HEK293 (cell line): ENCODE data around the gene PSMD12.

Source experiments
- CTCF ChIP-seq: fragments of 450-650 bp; formaldehyde crosslinking; IDR thresholded peaks from 2 replicates; pipeline ENCODE4 v1.5.1; 2016; ENCODE audit warnings: missing biosample characterization, missing genetic modification characterization
- SP7 ChIP-seq: fragments of 450-650 bp; formaldehyde crosslinking; IDR thresholded peaks from 2 replicates; pipeline ENCODE4 v1.5.1; 2016; ENCODE audit warnings: missing biosample characterization, missing genetic modification characterization
- ZBTB17 ChIP-seq: fragments of 450-650 bp; formaldehyde crosslinking; IDR thresholded peaks from 2 replicates; pipeline ENCODE4 v1.5.1; 2016; ENCODE audit warnings: missing biosample characterization, missing genetic modification characterization
- ZNF202 ChIP-seq: fragments of 450-650 bp; formaldehyde crosslinking; IDR thresholded peaks from 2 replicates; pipeline ENCODE4 v1.5.1; 2016; ENCODE audit warnings: missing biosample characterization, missing genetic modification characterization, borderline replicate concordance
- ZNF23 ChIP-seq: fragments of 450-650 bp; formaldehyde crosslinking; IDR thresholded peaks from 2 replicates; pipeline ENCODE4 v1.5.1; 2016; ENCODE audit warnings: missing biosample characterization, missing genetic modification characterization, borderline replicate concordance
- ZNF324 ChIP-seq: fragments of 450-650 bp; formaldehyde crosslinking; IDR thresholded peaks from 2 replicates; pipeline ENCODE4 v1.5.1; 2016; ENCODE audit warnings: missing biosample characterization, missing genetic modification characterization
- ZNF558 ChIP-seq: fragments of 450-650 bp; formaldehyde crosslinking; IDR thresholded peaks from 2 replicates; pipeline ENCODE4 v1.5.1; 2016; ENCODE audit warnings: missing biosample characterization, missing genetic modification characterization
- ZNF596 ChIP-seq: fragments of 450-650 bp; IDR thresholded peaks from 2 replicates; pipeline ENCODE4 v1.5.0; 2018; ENCODE audit warnings: missing biosample characterization, mild to moderate bottlenecking, missing genetic modification characterization, moderate library complexity
- ZNF777 ChIP-seq: fragments of 450-650 bp; formaldehyde crosslinking; IDR thresholded peaks from 2 replicates; pipeline ENCODE4 v1.5.1; 2017; ENCODE audit warnings: missing biosample characterization, missing genetic modification characterization, borderline replicate concordance
- TF ChIP-seq, protein P1 (sequence below): fragments of 450-650 bp; formaldehyde crosslinking; IDR thresholded peaks from 2 replicates; pipeline ENCODE4 v1.5.1; 2016; ENCODE audit warnings: missing biosample characterization, missing genetic modification characterization

DNA sequence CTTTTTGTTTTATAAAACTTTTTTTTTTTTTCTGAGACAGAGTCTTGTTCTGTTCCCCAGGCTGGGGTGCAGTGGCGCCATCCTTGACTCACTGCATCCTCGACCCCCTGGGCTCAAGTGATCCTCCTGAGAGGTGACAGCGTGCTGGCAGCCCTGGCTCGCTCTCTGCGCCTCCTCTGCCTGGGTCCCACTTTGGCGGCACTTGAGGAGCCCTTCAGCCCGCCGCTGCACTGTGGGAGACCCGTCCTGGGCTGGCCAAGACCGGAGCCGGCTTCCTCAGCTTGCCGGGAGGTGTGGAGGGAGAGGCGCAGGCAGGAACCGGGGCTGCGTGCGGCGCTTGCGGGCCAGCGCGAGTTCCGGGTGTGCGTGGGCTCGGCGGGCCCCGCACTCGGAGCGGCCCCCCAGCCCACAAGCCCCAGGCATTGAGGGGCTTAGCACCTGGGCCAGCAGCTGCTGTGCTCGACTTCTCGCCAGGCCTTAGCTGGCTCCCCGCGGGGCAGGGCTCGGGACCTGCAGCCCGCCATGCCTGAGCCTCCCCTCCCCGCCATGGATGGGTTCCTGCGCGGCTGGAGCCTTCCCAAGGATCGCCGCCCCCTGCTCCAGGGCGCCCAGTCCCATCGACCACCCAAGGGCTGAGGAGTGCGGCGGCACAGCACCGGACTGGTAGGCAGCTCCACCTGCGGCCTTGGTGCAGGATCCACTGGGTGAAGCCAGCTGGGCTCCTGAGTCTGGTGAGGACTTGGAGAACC is 71.8 kb downstream of the PSMD12 start:
- TF ChIP-seq CTCF (tag by site-specific recombination) (no peak), ZNF23 (tag by site-specific recombination) (no peak), SP7 (tag by site-specific recombination) (no peak), ZNF324 (tag by site-specific recombination) (no peak), ZNF596 (tag by site-specific recombination) (no peak), ZNF558 (tag by site-specific recombination) (no peak), ZBTB17 (no peak), ZNF202 (tag by site-specific recombination) (no peak), ZNF777 (tag by site-specific recombination) (no peak)
- TF ChIP-seq, protein P1, sequence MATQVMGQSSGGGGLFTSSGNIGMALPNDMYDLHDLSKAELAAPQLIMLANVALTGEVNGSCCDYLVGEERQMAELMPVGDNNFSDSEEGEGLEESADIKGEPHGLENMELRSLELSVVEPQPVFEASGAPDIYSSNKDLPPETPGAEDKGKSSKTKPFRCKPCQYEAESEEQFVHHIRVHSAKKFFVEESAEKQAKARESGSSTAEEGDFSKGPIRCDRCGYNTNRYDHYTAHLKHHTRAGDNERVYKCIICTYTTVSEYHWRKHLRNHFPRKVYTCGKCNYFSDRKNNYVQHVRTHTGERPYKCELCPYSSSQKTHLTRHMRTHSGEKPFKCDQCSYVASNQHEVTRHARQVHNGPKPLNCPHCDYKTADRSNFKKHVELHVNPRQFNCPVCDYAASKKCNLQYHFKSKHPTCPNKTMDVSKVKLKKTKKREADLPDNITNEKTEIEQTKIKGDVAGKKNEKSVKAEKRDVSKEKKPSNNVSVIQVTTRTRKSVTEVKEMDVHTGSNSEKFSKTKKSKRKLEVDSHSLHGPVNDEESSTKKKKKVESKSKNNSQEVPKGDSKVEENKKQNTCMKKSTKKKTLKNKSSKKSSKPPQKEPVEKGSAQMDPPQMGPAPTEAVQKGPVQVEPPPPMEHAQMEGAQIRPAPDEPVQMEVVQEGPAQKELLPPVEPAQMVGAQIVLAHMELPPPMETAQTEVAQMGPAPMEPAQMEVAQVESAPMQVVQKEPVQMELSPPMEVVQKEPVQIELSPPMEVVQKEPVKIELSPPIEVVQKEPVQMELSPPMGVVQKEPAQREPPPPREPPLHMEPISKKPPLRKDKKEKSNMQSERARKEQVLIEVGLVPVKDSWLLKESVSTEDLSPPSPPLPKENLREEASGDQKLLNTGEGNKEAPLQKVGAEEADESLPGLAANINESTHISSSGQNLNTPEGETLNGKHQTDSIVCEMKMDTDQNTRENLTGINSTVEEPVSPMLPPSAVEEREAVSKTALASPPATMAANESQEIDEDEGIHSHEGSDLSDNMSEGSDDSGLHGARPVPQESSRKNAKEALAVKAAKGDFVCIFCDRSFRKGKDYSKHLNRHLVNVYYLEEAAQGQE, result no peak
